Measurements from ENCODE around the gene VPS72.
A peak's percentile ranks its signal among the peaks of the same experiment; 100 is the strongest.

Gene VPS72

GRCh38 chr1:151144474-151145303 lies 45.3 kb downstream of the VPS72 start:
- no peak for DNase-seq

- DNase-seq: no peak
These were observed 46.0 kb downstream of the VPS72 start for GRCh38 chr1:151143986-151144385.

- DNase-seq: no peak
These were observed 47.0 kb downstream of the VPS72 start for GRCh38 chr1:151143057-151143435.

GRCh38 chr1:151142411-151143056 lies 47.5 kb downstream of the VPS72 start:
- no peak for DNase-seq

GRCh38 chr1:151137789-151138188 lies 52.2 kb downstream of the VPS72 start:
- no peak for DNase-seq

GRCh38 chr1:151135433-151136385 lies 54.3 kb downstream of the VPS72 start:
- no peak for DNase-seq

GRCh38 chr1:151134991-151135390 lies 55.0 kb downstream of the VPS72 start:
- no peak for DNase-seq

- no peak for DNase-seq
These were observed 55.6 kb downstream of the VPS72 start for GRCh38 chr1:151134396-151134795.

GRCh38 chr1:151133018-151133806 lies 56.8 kb downstream of the VPS72 start:
- DNase-seq: no peak

- DNase-seq: no peak
These were observed 57.5 kb downstream of the VPS72 start for GRCh38 chr1:151132335-151133017.

GRCh38 chr1:151131701-151132334 lies 58.2 kb downstream of the VPS72 start:
- DNase-seq: no peak

GRCh38 chr1:151130987-151131586 lies 58.9 kb downstream of the VPS72 start:
- peak; percentile 69 for DNase-seq

GRCh38 chr1:151128800-151129199 lies 61.2 kb downstream of the VPS72 start:
- no peak for DNase-seq
